Measurements from ENCODE around the gene AQP12B. TPM values are rescaled to one million over a fixed set of nuclear protein-coding genes. Genes with fewer than 3 reads are reported as not detected.

The AQP12B gene
- total and polyA plus RNA-seq, 2 experiments from 2014 or later: not detected

DNA sequence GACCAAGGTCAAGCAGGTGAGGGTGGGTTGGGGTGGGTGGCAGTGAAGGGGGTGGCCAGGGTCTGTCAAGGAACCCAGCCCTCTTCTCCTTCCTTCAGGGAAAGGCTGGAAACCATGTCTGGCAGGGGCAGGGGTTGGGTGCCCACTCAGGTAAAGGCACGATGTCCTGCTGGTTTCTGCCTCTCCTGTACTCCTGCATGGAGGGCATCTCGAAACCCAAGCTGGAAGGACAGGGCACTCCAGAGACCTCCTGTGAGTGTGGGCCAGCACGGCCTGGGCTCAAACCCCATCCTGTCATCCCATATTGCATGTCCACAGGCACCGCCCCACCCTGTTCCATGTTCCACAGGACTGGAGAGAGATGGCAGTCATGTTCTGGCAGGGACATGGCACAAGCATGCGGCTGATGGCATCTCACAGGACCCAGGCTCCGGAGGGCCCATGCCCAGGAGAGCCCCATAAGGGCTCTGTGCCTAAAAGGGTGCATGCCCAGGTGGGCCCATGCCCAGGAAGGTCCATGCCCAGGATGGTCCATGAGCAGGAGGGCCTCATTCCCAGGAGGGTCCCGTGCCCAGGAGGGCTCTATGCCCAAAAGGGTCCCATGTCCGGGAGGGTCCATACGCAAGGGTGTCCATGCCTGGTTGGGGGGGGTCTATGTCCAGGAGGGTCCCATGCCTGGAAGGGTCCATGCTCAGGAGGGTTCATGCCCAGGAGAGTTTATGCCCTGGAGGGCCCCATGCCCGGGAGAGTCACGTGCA is 51.0 kb downstream of the AQP12B start:
- Histone ChIP-seq H3K9ac (no peak overlapping the region), H3F3A (ENCODE audit: insufficient read depth) (no peaks in the 10 kb centered on the region), H3K79me2 (ENCODE audit: insufficient read depth) (no peaks in the 10 kb centered on the region), H4K20me1 (ENCODE audit: insufficient read depth) (no peaks in the 10 kb centered on the region), H3K4me3 (no peak overlapping the region), H3K9me3 (ENCODE audit: low read depth) (no peaks in the 10 kb centered on the region), H2AFZ (no peak overlapping the region), H3K4me2 (ENCODE audit: unreplicated experiment) (no peak overlapping the region), H3K4me1 (ENCODE audit: insufficient read depth) (no peaks in the 10 kb centered on the region), H3K27ac (no peak overlapping the region), H3K27me3 (replicated peaks; ENCODE audit: insufficient read depth) (no peaks in the 10 kb centered on the region), H3K36me3 (ENCODE audit: low read depth) (no peaks in the 10 kb centered on the region), H3K9me2 (ENCODE audit: insufficient read depth) (no peaks in the 10 kb centered on the region)
- in situ Hi-C loops (cut with MboI): no loop called here
- 53 to 72% methylated on average over 10 to 11 of the region's 11 CpGs for WGBS, 2 experiments (ENCODE audit: low coverage in 1 of 2, low lambda C conversion rate in 2 of 2, missing lambda C conversion rate in 2 of 2)
- DNase-seq: no peak
- TF ChIP-seq EZH2 (IDR thresholded peaks at IDR 0.05; ENCODE audit: insufficient read depth, poor library complexity, severe bottlenecking) (no peak), EZH2phosphoT487 (IDR thresholded peaks at IDR 0.05; ENCODE audit: insufficient read depth, low read depth) (no peak)

DNA sequence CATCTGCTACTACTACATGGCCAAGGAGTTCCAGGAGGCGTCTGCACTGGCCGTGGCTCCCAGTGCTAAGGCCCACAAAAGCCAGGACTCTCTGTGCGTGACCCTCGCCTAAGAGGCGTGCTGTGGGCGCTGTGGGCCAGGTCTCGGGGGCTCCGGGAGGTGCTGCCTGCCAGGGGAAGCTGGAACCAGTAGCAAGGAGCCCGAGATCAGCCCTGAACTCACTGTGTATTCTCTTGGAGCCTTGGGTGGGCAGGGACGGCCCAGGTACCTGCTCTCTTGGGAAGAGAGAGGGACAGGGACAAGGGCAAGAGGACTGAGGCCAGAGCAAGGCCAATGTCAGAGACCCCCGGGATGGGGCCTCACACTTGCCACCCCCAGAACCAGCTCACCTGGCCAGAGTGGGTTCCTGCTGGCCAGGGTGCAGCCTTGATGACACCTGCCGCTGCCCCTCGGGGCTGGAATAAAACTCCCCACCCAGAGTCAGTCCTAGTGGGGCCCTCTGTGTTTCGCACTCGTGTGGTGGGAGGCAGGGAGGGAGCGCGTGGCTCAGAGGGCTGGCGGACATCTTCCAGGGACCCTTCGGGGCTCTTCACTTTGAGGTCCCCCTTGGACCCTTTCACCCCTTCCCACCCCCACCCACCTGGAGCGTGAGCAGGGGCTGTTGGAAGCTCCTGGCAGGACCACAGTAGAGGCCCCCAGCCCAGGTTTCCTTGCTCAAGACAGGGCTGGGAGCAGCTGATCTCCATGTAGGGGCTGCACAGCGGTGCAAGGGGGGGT is 51.7 kb downstream of the AQP12B start:
- no peaks in the 10 kb centered on the region for H4K20me1 ChIP-seq (ENCODE audit: insufficient read depth)
- TF ChIP-seq EZH2 (IDR thresholded peaks at IDR 0.05; ENCODE audit: insufficient read depth, poor library complexity, severe bottlenecking): no peak
- no peak for TF ChIP-seq EZH2phosphoT487 (IDR thresholded peaks at IDR 0.05; ENCODE audit: insufficient read depth, low read depth)
- H3K27me3 ChIP-seq (replicated peaks; ENCODE audit: insufficient read depth): no peaks in the 10 kb centered on the region
- no peak overlapping the region for H2AFZ ChIP-seq
- H3K4me3 ChIP-seq: no peak overlapping the region
- H3K9me3 ChIP-seq (ENCODE audit: low read depth): no peaks in the 10 kb centered on the region
- H3F3A ChIP-seq (ENCODE audit: insufficient read depth): no peaks in the 10 kb centered on the region
- H3K36me3 ChIP-seq (ENCODE audit: low read depth): no peaks in the 10 kb centered on the region
- H3K9me2 ChIP-seq (ENCODE audit: insufficient read depth): no peaks in the 10 kb centered on the region
- no peak overlapping the region for H3K4me2 ChIP-seq (ENCODE audit: unreplicated experiment)
- in situ Hi-C loops (cut with MboI): no loop called here
- no peak for DNase-seq
- no peak overlapping the region for H3K27ac ChIP-seq
- H3K79me2 ChIP-seq (ENCODE audit: insufficient read depth): no peaks in the 10 kb centered on the region
- H3K4me1 ChIP-seq (ENCODE audit: insufficient read depth): no peaks in the 10 kb centered on the region
- WGBS, 2 experiments (ENCODE audit: low coverage in 1 of 2, low lambda C conversion rate in 2 of 2, missing lambda C conversion rate in 2 of 2): 75 to 80% methylated on average over 20 to 21 of the region's 21 CpGs
- no peak overlapping the region for H3K9ac ChIP-seq

DNA sequence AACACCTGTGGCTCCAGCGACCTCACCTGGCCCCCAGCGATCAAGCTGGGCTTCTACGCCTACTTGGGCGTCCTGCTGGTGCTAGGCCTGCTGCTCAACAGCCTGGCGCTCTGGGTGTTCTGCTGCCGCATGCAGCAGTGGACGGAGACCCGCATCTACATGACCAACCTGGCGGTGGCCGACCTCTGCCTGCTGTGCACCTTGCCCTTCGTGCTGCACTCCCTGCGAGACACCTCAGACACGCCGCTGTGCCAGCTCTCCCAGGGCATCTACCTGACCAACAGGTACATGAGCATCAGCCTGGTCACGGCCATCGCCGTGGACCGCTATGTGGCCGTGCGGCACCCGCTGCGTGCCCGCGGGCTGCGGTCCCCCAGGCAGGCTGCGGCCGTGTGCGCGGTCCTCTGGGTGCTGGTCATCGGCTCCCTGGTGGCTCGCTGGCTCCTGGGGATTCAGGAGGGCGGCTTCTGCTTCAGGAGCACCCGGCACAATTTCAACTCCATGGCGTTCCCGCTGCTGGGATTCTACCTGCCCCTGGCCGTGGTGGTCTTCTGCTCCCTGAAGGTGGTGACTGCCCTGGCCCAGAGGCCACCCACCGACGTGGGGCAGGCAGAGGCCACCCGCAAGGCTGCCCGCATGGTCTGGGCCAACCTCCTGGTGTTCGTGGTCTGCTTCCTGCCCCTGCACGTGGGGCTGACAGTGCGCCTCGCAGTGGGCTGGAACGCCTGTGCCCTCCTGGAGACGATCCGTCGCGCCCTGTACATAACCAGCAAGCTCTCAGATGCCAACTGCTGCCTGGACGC is 52.5 kb downstream of the AQP12B start:
- no peaks in the 10 kb centered on the region for H3K9me3 ChIP-seq (ENCODE audit: low read depth)
- no peak overlapping the region for H3K9ac ChIP-seq
- H2AFZ ChIP-seq: no peak overlapping the region
- TF ChIP-seq EZH2phosphoT487 (IDR thresholded peaks at IDR 0.05; ENCODE audit: insufficient read depth, low read depth) (no peak), EZH2 (IDR thresholded peaks at IDR 0.05; ENCODE audit: insufficient read depth, poor library complexity, severe bottlenecking) (no peak)
- H3K27ac ChIP-seq: no peak overlapping the region
- no peaks in the 10 kb centered on the region for H4K20me1 ChIP-seq (ENCODE audit: insufficient read depth)
- 0 out of 2 replicates have a peak, but pooled peaks cover 3% of the 10 kb centered on the region for H3K4me1 ChIP-seq (ENCODE audit: insufficient read depth)
- WGBS, 2 experiments (ENCODE audit: low coverage in 1 of 2, low lambda C conversion rate in 2 of 2, missing lambda C conversion rate in 2 of 2): 84 to 85% methylated on average over 47 to 49 of the region's 50 CpGs
- in situ Hi-C loops (cut with MboI): no loop called here
- H3K4me2 ChIP-seq (ENCODE audit: unreplicated experiment): no peak overlapping the region
- no peak overlapping the region for H3K4me3 ChIP-seq
- H3K79me2 ChIP-seq (ENCODE audit: insufficient read depth): no peaks in the 10 kb centered on the region
- H3K27me3 ChIP-seq (replicated peaks; ENCODE audit: insufficient read depth): no peaks in the 10 kb centered on the region
- no peak for DNase-seq
- no peaks in the 10 kb centered on the region for H3K36me3 ChIP-seq (ENCODE audit: low read depth)
- H3K9me2 ChIP-seq (ENCODE audit: insufficient read depth): no peaks in the 10 kb centered on the region
- H3F3A ChIP-seq (ENCODE audit: insufficient read depth): no peaks in the 10 kb centered on the region

DNA sequence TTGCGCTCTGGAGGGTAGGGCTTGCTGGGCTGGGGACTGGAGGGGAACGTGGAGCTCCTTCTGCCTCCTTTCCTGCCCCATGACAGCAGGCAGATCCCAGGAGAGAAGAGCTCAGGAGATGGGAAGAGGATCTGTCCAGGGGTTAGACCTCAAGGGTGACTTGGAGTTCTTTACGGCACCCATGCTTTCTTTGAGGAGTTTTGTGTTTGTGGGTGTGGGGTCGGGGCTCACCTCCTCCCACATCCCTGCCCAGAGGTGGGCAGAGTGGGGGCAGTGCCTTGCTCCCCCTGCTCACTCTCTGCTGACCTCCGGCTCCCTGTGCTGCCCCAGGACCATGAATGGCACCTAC is 53.1 kb downstream of the AQP12B start:
- Histone ChIP-seq H3K9ac (no peak overlapping the region), H4K20me1 (ENCODE audit: insufficient read depth) (no peaks in the 10 kb centered on the region), H3F3A (ENCODE audit: insufficient read depth) (no peaks in the 10 kb centered on the region), H3K4me1 (ENCODE audit: insufficient read depth) (0 out of 2 replicates have a peak, but pooled peaks cover 3% of the 10 kb centered on the region), H3K36me3 (ENCODE audit: low read depth) (no peaks in the 10 kb centered on the region), H3K4me2 (ENCODE audit: unreplicated experiment) (no peak overlapping the region), H3K9me3 (ENCODE audit: low read depth) (no peaks in the 10 kb centered on the region), H2AFZ (no peak overlapping the region), H3K27me3 (replicated peaks; ENCODE audit: insufficient read depth) (no peaks in the 10 kb centered on the region), H3K9me2 (ENCODE audit: insufficient read depth) (no peaks in the 10 kb centered on the region), H3K27ac (no peak overlapping the region), H3K4me3 (no peak overlapping the region), H3K79me2 (ENCODE audit: insufficient read depth) (no peaks in the 10 kb centered on the region)
- WGBS, 2 experiments (ENCODE audit: low coverage in 1 of 2, low lambda C conversion rate in 2 of 2, missing lambda C conversion rate in 2 of 2): 75 to 78% methylated on average over 5 of the region's 5 CpGs
- no peak for TF ChIP-seq EZH2 (IDR thresholded peaks at IDR 0.05; ENCODE audit: insufficient read depth, poor library complexity, severe bottlenecking)
- TF ChIP-seq EZH2phosphoT487 (IDR thresholded peaks at IDR 0.05; ENCODE audit: insufficient read depth, low read depth): no peak
- DNase-seq: no peak
- in situ Hi-C loops (cut with MboI): no loop called here

Measured in GM23248 (cell line).